Mucosa of stomach (tissue), 1 donor: ENCODE data around the gene BRPF3.
"Not testable (repeated sequence)": the region's sequence is repeated elsewhere in the genome, so short reads cannot be mapped to it uniquely, and the experiment has no call there.

Source experiments
- H3K27me3 ChIP-seq: one replicate; pipeline ENCODE4 v1.7.0; 2013; ENCODE audit warnings: mild to moderate bottlenecking, low read length; ENCODE audit not compliant: control insufficient read depth, insufficient read depth
- H3K36me3 ChIP-seq: one replicate; pipeline ENCODE4 v1.7.0; 2013; ENCODE audit warnings: low read length; ENCODE audit not compliant: control insufficient read depth, insufficient read depth
- H3K4me1 ChIP-seq: one replicate; pipeline ENCODE4 v1.7.0; 2013; ENCODE audit warnings: mild to moderate bottlenecking, low read length; ENCODE audit not compliant: control insufficient read depth, insufficient read depth
- H3K4me3 ChIP-seq: one replicate; pipeline ENCODE4 v1.7.0; 2013; ENCODE audit warnings: low read length
- H3K9ac ChIP-seq: one replicate; pipeline ENCODE4 v1.7.0; 2013; ENCODE audit warnings: mild to moderate bottlenecking, low read length, moderate library complexity
- H3K9me3 ChIP-seq: one replicate; pipeline ENCODE4 v1.7.0; 2013; ENCODE audit warnings: mild to moderate bottlenecking, low read length, moderate library complexity; ENCODE audit not compliant: control insufficient read depth
- donor health status: Pancreatic carcinoma.

The BRPF3 gene

GRCh38 chr6:36204068-36204753 lies 7.7 kb downstream of the BRPF3 start:
- Histone ChIP-seq H3K36me3 (peaks cover 27% of the 10 kb centered on the region), H3K4me1 (no peaks in the 10 kb centered on the region), H3K27me3 (no peaks in the 10 kb centered on the region), H3K9ac (no peak overlapping the region), H3K9me3 (no peaks in the 10 kb centered on the region), H3K4me3 (no peak overlapping the region)

- H3K36me3 ChIP-seq, result peaks cover 12% of the 10 kb centered on the region
- no peaks in the 10 kb centered on the region for H3K27me3 ChIP-seq
- peaks cover 4% of the 10 kb centered on the region for H3K4me1 ChIP-seq
- H3K9ac ChIP-seq, result no peak overlapping the region
- no peak overlapping the region for H3K4me3 ChIP-seq
- no peaks in the 10 kb centered on the region for H3K9me3 ChIP-seq
These were observed 10.6 kb downstream of the BRPF3 start for GRCh38 chr6:36207155-36207554.

DNA sequence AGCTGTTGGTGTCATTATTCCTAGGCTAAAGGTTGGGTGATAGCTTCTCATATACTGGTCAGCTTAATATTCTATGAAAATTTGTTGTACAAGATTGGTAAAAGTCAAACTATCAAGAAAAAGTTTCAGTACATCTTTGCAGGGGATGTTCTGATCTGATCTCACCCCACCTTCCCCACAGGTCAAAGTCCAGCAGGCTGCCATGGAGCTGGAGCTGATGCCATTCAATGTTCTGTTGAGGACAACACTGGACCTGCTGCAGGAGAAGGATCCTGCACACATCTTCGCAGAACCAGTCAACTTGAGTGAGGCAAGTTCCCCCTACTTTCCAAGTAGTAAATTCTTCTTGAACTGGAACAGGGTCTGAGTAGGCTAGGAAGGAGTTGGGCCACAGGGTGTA lies 13.1 kb downstream of the BRPF3 start:
- Histone ChIP-seq H3K27me3 (no peaks in the 10 kb centered on the region), H3K9ac (no peak overlapping the region), H3K4me3 (no peak overlapping the region), H3K4me1 (peaks cover 4% of the 10 kb centered on the region), H3K9me3 (no peaks in the 10 kb centered on the region), H3K36me3 (peaks cover 10% of the 10 kb centered on the region)

- H3K9me3 ChIP-seq, result no peaks in the 10 kb centered on the region
- peaks cover 13% of the 10 kb centered on the region for H3K36me3 ChIP-seq
- H3K4me1 ChIP-seq, result peaks cover 4% of the 10 kb centered on the region
- H3K9ac ChIP-seq, result no peak overlapping the region
- H3K27me3 ChIP-seq, result no peaks in the 10 kb centered on the region
- H3K4me3 ChIP-seq, result no peak overlapping the region
These were observed 13.6 kb downstream of the BRPF3 start for GRCh38 chr6:36210182-36210581.

DNA sequence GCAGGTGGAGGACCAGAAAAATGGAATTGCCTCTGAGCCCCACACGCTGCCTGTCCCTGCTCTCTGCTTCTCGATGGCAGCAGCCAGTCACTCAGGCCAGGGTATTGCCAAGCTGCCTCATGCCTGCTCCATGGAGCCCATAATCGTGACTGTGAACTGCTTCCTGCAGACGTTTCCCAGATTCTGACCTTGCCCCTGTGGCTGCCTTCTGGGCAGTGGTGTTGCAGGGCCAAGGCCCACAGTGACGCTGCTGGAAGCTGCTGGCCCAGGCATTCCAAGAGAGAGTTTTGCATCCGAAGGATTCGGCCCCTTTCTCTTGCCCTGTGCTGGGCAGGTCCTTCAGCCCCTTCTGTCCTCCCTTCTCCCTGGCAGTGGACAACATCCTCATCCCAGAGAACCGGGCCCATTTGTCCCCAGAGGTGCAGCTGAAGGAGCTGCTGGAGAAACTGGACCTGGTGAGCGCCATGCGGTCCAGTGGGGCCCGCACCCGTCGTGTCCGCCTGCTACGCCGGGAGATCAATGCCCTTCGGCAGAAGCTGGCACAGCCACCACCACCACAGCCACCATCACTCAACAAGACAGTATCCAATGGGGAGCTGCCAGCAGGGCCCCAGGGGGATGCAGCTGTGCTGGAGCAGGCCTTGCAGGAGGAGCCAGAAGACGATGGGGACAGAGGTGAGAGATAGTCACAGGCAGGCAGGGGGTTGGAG lies 14.5 kb downstream of the BRPF3 start:
- H3K4me1 ChIP-seq, result peaks cover 4% of the 10 kb centered on the region
- no peak overlapping the region for H3K9ac ChIP-seq
- no peaks in the 10 kb centered on the region for H3K27me3 ChIP-seq
- H3K9me3 ChIP-seq, result no peaks in the 10 kb centered on the region
- no peak overlapping the region for H3K4me3 ChIP-seq
- peaks cover 13% of the 10 kb centered on the region for H3K36me3 ChIP-seq

DNA sequence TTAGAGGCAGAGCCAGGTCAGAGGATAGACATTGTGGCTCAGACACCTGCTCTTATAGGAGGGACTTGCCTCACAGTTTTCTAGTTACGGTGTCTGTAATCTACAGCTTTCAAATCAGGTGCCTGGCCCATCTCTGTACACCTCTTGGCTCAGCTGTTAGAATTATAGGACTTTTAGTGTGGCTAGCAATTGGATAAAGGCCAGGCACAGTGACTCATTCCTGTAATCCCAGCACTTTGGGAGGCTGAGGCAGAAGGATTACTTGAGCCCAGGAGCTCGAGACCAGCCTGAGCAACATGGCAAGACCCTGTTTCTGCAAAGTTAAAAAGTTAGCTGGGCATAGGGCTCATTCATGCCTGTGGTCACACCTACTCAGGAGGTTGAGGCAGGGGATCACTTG lies 20.0 kb downstream of the BRPF3 start:
- H3K4me1 ChIP-seq, result no peaks in the 10 kb centered on the region
- H3K9me3 ChIP-seq, result no peaks in the 10 kb centered on the region
- H3K9ac ChIP-seq, result no peak overlapping the region
- no peaks in the 10 kb centered on the region for H3K27me3 ChIP-seq
- H3K36me3 ChIP-seq, result peaks cover 14% of the 10 kb centered on the region
- no peak overlapping the region for H3K4me3 ChIP-seq

DNA sequence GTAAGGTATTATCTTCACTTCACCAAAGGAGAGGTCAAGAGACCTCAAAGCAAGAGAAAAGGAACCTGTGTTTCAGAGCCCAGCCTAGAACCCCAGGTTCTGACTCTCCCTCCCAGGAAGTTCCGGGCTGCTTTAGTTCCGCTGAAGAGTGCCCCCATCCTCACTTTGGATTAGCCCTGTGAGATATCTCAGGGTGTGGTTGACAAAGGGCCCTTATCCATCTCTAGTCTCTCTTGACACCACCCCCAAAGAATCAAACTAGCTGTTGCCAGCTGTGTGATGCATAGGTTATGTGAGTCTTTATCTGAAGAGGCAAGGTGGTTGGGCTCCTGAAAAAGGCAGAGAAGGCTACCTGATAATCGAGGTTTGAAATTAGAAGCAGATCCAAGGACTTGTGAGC lies 20.6 kb downstream of the BRPF3 start:
- Histone ChIP-seq H3K4me1 (no peaks in the 10 kb centered on the region), H3K4me3 (no peak overlapping the region), H3K27me3 (no peaks in the 10 kb centered on the region)

GRCh38 chr6:36217946-36218345 lies 21.4 kb downstream of the BRPF3 start:
- no peak overlapping the region for H3K9ac ChIP-seq
- H3K4me3 ChIP-seq, result no peak overlapping the region
- H3K4me1 ChIP-seq, result no peaks in the 10 kb centered on the region
- peaks cover 14% of the 10 kb centered on the region for H3K36me3 ChIP-seq
- H3K27me3 ChIP-seq, result no peaks in the 10 kb centered on the region
- no peaks in the 10 kb centered on the region for H3K9me3 ChIP-seq

More for the DNA sequence above, 20.6 kb downstream of the BRPF3 start:
- Histone ChIP-seq H3K36me3 (peaks cover 14% of the 10 kb centered on the region), H3K9me3 (no peaks in the 10 kb centered on the region), H3K9ac (no peak overlapping the region)

GRCh38 chr6:36218516-36218915 lies 22.0 kb downstream of the BRPF3 start:
- H3K27me3 ChIP-seq, H3K9me3 ChIP-seq, H3K4me3 ChIP-seq, H3K9ac ChIP-seq, H3K4me1 ChIP-seq: not testable (repeated sequence)
- peaks cover 14% of the 10 kb centered on the region for H3K36me3 ChIP-seq

GRCh38 chr6:36219081-36219480 lies 22.5 kb downstream of the BRPF3 start:
- no peaks in the 10 kb centered on the region for H3K4me1 ChIP-seq
- peaks cover 14% of the 10 kb centered on the region for H3K36me3 ChIP-seq
- H3K27me3 ChIP-seq, result no peaks in the 10 kb centered on the region
- no peak overlapping the region for H3K4me3 ChIP-seq
- H3K9me3 ChIP-seq, result no peaks in the 10 kb centered on the region
- H3K9ac ChIP-seq, result no peak overlapping the region

DNA sequence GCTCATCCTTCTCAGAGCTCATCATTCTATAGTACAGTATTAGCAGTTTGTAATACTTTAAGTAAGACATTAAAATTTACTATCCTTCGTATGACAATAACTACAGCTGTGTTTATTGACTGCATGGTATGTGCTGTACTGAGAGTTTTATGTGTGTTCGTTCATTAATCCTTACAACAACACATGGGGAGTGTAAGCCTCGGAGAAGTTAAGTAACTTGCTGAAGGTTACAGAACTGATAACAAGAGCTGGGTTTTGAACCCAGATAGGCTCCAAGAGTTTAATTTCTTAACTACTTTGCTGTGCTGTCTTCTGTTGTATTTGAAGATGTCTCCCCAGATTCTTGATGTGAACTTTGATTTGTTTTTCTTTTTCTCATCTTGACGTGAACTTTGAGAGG lies 23.7 kb downstream of the BRPF3 start:
- H3K9ac ChIP-seq, result no peak overlapping the region
- H3K4me3 ChIP-seq, result no peak overlapping the region
- H3K36me3 ChIP-seq, result peaks cover 6% of the 10 kb centered on the region
- no peaks in the 10 kb centered on the region for H3K9me3 ChIP-seq
- H3K4me1 ChIP-seq, result no peaks in the 10 kb centered on the region
- no peaks in the 10 kb centered on the region for H3K27me3 ChIP-seq

DNA sequence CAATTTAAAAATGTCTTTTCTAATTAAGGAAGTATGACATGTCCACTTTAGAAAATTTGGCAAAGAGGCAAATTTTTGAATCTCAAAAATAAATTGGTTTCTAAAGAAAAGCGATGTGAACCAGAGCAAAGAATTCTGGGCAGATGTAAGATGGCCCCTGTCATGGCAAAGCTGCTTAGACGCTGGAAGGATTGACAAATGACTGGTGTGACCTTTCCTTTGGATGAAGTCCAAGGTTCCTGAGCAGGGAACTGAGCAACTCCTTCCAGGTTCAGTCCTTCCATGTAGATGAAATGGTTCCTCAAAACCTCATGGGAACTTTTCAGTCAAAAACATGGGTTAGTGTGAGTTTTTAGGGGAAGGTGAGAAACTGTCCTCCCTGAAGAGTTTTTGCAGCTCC lies 25.1 kb downstream of the BRPF3 start:
- Histone ChIP-seq H3K9ac (no peak overlapping the region), H3K4me3 (no peak overlapping the region), H3K9me3 (no peaks in the 10 kb centered on the region), H3K27me3 (no peaks in the 10 kb centered on the region), H3K36me3 (peaks cover 6% of the 10 kb centered on the region), H3K4me1 (no peaks in the 10 kb centered on the region)
